ENCODE data around the gene PPP1R12C. TPM values are rescaled to one million over a fixed set of nuclear protein-coding genes. Genes with fewer than 3 reads are reported as not detected.

PPP1R12C gene
- polyA plus RNA-seq, 3 donors: 60.0 to 64.3 (median 64.1) TPM

GRCh38 chr19:55092423-55093318 is 24.8 kb downstream of the PPP1R12C start:
- DNase-seq (ENCODE audit: low read depth in 3 of 3, low spot score in 2 of 3): no peak

- no peak for DNase-seq (ENCODE audit: low read depth in 3 of 3, low spot score in 2 of 3)
These were observed 25.5 kb downstream of the PPP1R12C start for GRCh38 chr19:55091955-55092354.

- DNase-seq (ENCODE audit: low read depth in 3 of 3, low spot score in 2 of 3): no peak
These were observed 26.1 kb downstream of the PPP1R12C start for GRCh38 chr19:55091126-55091910.

GRCh38 chr19:55090564-55090963 is 26.9 kb downstream of the PPP1R12C start:
- DNase-seq (ENCODE audit: low read depth in 3 of 3, low spot score in 2 of 3): no peak

GRCh38 chr19:55089342-55089944 is 28.0 kb downstream of the PPP1R12C start:
- DNase-seq (ENCODE audit: low read depth in 3 of 3, low spot score in 2 of 3): no peak

GRCh38 chr19:55088543-55089341 is 28.7 kb downstream of the PPP1R12C start:
- DNase-seq (ENCODE audit: low read depth in 3 of 3, low spot score in 2 of 3): no peak

GRCh38 chr19:55088021-55088451 is 29.4 kb downstream of the PPP1R12C start:
- DNase-seq (ENCODE audit: low read depth in 3 of 3, low spot score in 2 of 3): no peak

- no peak for DNase-seq (ENCODE audit: low read depth in 3 of 3, low spot score in 2 of 3)
These were observed 29.9 kb downstream of the PPP1R12C start for GRCh38 chr19:55087542-55087901.

GRCh38 chr19:55086730-55087541 is 30.5 kb downstream of the PPP1R12C start:
- peak in 1 of 3 donors; percentile 81 for DNase-seq (ENCODE audit: low read depth in 3 of 3, low spot score in 2 of 3)

- no peak for DNase-seq (ENCODE audit: low read depth in 3 of 3, low spot score in 2 of 3)
These were observed 31.3 kb downstream of the PPP1R12C start for GRCh38 chr19:55085923-55086715.

- no peak for DNase-seq (ENCODE audit: low read depth in 3 of 3, low spot score in 2 of 3)
These were observed 33.0 kb downstream of the PPP1R12C start for GRCh38 chr19:55084416-55084815.

- no peak for DNase-seq (ENCODE audit: low read depth in 3 of 3, low spot score in 2 of 3)
These were observed 34.2 kb downstream of the PPP1R12C start for GRCh38 chr19:55083004-55083850.

- DNase-seq (ENCODE audit: low read depth in 3 of 3, low spot score in 2 of 3): no peak
These were observed 35.2 kb downstream of the PPP1R12C start for GRCh38 chr19:55082020-55082851.

- DNase-seq (ENCODE audit: low read depth in 3 of 3, low spot score in 2 of 3): no peak
These were observed 35.7 kb downstream of the PPP1R12C start for GRCh38 chr19:55081770-55082019.

- DNase-seq (ENCODE audit: low read depth in 3 of 3, low spot score in 2 of 3): no peak
These were observed 36.3 kb downstream of the PPP1R12C start for GRCh38 chr19:55080968-55081769.

- no peak for DNase-seq (ENCODE audit: low read depth in 3 of 3, low spot score in 2 of 3)
These were observed 37.1 kb downstream of the PPP1R12C start for GRCh38 chr19:55080121-55080967.
